D721Med (cell line): ENCODE results near the gene PLEKHA3.

ENCODE experiments used
- DNase-seq: peaks from one replicate; pipeline ENCODE4 v3.0.0; 2011; ENCODE audit warnings: low spot score; ENCODE audit not compliant: insufficient read length
- FAIRE-seq: peaks from 2 replicates; lab custom pipeline; 2011; peaks lifted over from hg19 to GRCh38; lab: Jason Lieb, UNC
- TF ChIP-seq, protein P1 (sequence below): IDR thresholded peaks from 2 replicates; pipeline ENCODE4 v1.5.1; 2012; ENCODE audit warnings: mild to moderate bottlenecking, control low read depth; ENCODE audit not compliant: insufficient read depth; ENCODE audit errors: missing control alignments

PLEKHA3 gene

DNA sequence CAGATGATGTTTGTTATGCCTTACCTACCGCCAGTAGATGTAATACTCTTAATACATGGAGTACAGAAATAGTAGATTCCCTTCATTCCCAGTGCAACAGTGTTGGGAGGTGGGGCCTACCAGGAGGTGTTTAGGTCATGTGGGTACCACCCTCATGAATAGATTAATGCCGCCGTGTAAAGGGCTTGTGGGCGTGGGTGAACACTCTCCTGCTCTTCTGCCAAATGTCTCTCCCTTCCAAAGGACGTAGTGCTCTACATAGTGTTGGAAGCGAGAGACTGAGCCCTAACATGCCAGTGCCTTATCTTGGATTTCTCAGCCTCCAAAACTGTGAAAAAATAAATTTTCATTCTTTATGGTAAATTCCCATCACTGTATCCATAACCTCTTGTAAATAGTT lies 30.1 kb downstream of the PLEKHA3 start:
- FAIRE-seq, result no peak

DNA sequence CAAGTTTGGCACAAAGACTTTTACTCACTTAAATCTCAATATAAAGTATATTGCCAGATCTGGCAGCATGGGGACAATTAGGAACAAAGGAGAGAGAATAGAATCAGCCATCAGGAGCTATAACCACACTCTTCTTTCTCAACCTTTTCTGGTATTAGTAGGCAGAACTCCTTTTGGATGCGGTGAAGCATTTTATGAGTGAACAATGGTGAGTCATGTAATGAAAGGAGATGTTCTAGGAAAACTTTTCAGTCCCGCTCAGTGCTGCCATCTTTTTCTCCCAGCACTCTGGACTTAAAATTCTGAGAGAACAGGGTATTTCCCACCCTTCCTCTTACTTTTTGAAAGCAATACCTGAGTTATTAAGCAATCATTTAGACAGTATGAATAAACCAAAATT lies 32.2 kb downstream of the PLEKHA3 start:
- TF ChIP-seq, protein P1, sequence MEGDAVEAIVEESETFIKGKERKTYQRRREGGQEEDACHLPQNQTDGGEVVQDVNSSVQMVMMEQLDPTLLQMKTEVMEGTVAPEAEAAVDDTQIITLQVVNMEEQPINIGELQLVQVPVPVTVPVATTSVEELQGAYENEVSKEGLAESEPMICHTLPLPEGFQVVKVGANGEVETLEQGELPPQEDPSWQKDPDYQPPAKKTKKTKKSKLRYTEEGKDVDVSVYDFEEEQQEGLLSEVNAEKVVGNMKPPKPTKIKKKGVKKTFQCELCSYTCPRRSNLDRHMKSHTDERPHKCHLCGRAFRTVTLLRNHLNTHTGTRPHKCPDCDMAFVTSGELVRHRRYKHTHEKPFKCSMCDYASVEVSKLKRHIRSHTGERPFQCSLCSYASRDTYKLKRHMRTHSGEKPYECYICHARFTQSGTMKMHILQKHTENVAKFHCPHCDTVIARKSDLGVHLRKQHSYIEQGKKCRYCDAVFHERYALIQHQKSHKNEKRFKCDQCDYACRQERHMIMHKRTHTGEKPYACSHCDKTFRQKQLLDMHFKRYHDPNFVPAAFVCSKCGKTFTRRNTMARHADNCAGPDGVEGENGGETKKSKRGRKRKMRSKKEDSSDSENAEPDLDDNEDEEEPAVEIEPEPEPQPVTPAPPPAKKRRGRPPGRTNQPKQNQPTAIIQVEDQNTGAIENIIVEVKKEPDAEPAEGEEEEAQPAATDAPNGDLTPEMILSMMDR, result no peak
- FAIRE-seq (no peak), DNase-seq (no peak)

More for the DNA sequence above, 30.1 kb downstream of the PLEKHA3 start:
- DNase-seq, result no peak
- TF ChIP-seq, protein P1, result no peak

DNA sequence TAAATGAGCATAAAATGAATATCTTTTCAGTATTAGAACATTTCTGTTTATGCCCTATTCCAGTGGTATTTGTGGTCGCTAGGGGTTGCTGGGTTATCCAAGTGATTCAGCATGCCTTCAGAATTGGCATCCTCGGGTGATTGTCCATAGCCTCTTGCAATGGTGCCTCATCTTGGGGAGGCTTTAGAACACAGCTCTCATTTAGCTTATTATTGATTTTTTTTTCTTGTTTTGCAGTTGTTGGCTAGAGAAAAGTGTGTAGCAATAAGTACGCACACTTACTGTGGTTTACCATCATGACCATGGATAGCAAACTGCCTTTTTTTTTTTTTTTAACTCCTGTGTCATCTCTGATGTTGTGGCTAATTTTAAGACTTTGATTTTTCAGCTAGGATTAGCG lies 33.6 kb downstream of the PLEKHA3 start:
- FAIRE-seq (no peak), DNase-seq (no peak)
- TF ChIP-seq, protein P1, result no peak

DNA sequence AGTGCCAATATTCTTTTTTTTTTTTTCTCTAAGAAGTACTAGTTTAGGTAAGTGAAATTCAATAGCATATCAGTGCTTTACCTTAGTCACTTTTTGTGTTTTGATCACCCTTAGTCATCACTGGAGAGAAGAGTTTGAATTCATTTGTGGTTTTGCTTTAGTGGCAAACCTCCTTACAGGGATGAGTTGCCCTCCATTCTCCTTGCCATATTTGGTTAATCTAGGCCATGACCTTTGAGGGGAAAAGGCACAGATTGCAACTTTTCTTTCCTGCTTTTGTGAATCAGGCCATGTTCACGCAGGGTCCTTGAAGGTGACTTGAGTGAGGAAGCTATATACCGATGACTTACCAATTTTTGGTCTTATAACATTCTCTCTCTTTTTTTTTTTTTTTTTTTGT lies 34.4 kb downstream of the PLEKHA3 start:
- TF ChIP-seq, protein P1, result no peak
- DNase-seq (no peak), FAIRE-seq (no peak)

DNA sequence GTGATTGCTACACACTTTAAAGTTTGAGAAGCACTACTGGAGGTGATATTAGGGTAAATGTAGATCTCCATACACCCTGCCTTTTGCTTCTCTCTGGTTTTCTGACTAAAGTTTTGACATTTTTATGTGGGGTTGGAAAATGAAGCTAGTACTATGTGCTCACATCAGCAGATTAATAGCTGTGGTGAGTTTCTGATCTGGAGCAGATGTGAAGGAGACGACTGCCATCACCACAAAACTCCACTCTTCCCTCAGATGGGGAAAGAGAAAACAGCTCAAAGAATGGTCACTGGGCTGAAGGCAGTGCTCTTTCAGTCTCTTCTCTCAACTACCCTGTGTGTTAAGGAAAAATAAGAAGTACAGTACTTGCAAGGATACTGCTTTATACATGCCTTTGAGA lies 37.2 kb downstream of the PLEKHA3 start:
- TF ChIP-seq, protein P1, result no peak
- DNase-seq (no peak), FAIRE-seq (no peak)

DNA sequence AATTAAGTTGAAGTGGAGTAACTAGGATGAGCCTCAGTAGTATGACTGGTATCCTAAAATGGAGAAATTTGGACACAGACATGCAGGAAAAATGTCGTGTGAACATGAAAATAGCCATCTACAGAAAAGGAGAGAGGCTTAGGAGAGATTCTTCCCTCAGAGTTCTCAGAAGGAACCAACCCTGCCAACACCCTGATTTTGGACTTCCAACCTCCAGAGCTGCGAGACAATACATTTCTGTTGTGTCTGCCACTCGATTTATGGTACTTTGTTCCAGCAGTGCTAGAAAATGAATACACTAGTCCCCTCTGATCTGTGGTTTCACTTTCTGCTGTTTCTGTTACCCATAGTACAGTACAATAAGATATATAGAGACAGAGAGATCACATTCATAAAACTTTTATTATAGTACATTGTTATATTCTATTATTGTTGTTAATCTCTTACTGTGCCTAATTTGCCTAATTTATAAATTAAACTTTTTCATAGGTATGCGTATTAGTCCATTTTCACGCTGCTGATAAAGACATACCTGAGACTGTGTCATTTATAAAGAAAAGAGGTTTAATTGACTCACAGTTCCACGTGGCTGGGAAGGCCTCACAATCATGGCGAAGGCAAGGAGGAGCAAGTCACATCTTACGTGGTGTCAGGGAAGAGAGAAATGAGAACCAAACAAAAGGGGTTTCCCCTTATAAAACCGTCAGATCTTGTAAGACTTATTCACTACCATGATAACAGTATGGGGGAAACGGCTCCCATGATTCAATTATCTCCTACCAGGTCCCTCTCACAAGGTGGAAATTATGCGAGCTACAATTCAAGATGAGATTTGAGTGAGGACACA lies 41.3 kb downstream of the PLEKHA3 start:
- DNase-seq, result no peak
- FAIRE-seq, result no peak
- TF ChIP-seq, protein P1, result no peak

DNA sequence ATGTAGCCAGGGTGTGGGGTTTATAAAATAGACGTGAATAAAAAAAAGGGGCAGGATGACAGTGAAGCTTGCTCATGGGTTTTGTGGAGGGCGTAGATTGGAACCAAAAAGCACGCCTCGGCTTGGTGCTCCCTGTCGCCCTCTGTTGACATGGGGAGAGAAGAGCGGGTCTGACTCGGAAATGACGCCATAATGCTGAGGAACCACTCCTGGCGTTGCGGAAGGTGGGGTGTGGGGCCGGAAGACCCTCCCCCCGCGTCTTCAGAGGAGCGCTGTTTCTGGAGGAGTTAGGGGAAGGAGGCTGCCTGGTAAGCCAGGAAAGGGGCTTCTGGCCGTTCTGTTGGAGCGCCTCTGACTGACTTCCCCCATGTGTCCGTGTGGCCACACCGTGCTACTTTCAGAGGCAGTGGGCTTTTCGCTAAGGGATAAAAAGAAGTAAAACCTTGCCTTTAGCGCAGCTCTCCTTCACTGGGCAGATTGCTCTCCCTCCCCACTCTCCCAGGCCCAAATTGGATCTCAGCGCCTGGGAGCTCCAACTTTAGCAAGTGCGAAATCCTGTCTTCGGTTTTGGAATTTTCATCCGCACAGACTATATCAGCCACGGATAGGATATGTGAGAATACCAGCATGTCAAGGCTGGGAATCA lies 42.8 kb downstream of the PLEKHA3 start:
- FAIRE-seq (no peak), DNase-seq (no peak)
- TF ChIP-seq, protein P1, result no peak
